A549 treated with CpdA at 1 μM for 4 hours (cell line): Measurements from ENCODE around the gene ZSCAN23. TPM values are rescaled to one million over a fixed set of nuclear protein-coding genes. Genes with fewer than 3 reads are reported as not detected.

Source experiments
- total RNA-seq: library from RNA; stranded (reverse); fragments of 200-300 nt; extraction: Qiagen RNA extraction; gene quantifications from 5 replicates; pipeline ENCODE4 v1.2.3, GENCODE V29; 2022; ENCODE audit warnings: low read depth

Gene ZSCAN23
- not detected in 5 replicates for total RNA-seq

GRCh38 chr6:28443112-28443773 lies at the start of gene ZSCAN23:
Gene ZSCAN23, minus strand, starts transcription at chr6:28443491. Its CDS starts 7,225 bp downstream, at chr6:28436266.

GRCh38 chr6:28399350-28400121 lies 43.8 kb downstream of the ZSCAN23 start, which contains the start of gene ZSCAN12:
Gene ZSCAN12, minus strand, starts transcription at chr6:28399747. Its CDS starts 1,342 bp downstream, at chr6:28398405.

Other genes starting within 250 kb of the ZSCAN23 start
- gene ZSCAN9, start 218.2 kb downstream of the ZSCAN23 start, total RNA-seq: 6.1 to 7.8 TPM (median 7.3 TPM) in 5 replicates
- 2.3 to 3.1 TPM (median 2.6 TPM) in 5 replicates for gene ZKSCAN4, start 191.2 kb downstream of the ZSCAN23 start, total RNA-seq
- gene NKAPL, start 184.2 kb downstream of the ZSCAN23 start, total RNA-seq: not detected in 5 replicates
- gene ZSCAN26, start 176.3 kb downstream of the ZSCAN23 start, total RNA-seq: 5.4 to 9.8 TPM (median 6.2 TPM) in 5 replicates
- gene PGBD1, start 161.9 kb downstream of the ZSCAN23 start, total RNA-seq: 4.4 to 6.0 TPM (median 4.7 TPM) in 5 replicates
- gene ZSCAN31, start 107.3 kb downstream of the ZSCAN23 start, total RNA-seq: 2.0 to 3.8 TPM (median 2.7 TPM) in 5 replicates
- 1.7 to 2.1 TPM (median 2.0 TPM) in 5 replicates for gene ZKSCAN3, start 93.5 kb downstream of the ZSCAN23 start, total RNA-seq
- 1.1 to 2.5 TPM (median 1.5 TPM) in 5 replicates for gene ZSCAN12, start 43.7 kb downstream of the ZSCAN23 start, total RNA-seq
- not detected in 5 replicates for gene GPX6, start 72.3 kb upstream of the ZSCAN23 start, total RNA-seq
- not detected in 5 replicates for gene GPX5, start 82.4 kb upstream of the ZSCAN23 start, total RNA-seq